Activated B cell treated with CpG ODN at 0.5 μM for 24 hours (primary cell): Measurements from ENCODE around the gene ACVR1B. TPM values are rescaled to one million over a fixed set of nuclear protein-coding genes. Genes with fewer than 3 reads are reported as not detected.

ENCODE experiments used
- ATAC-seq: fragments of 200-7000 bp; cut with Tn5 transposase; one replicate; pipeline ENCODE4 v1.10.0; 2021; ENCODE audit warnings: low read depth, mild to moderate bottlenecking, moderate library complexity
- CTCF ChIA-PET: fragments of 350-600 bp; sonication (Branson Sonifier 250); formaldehyde crosslinking; loops from one replicate; lab custom pipeline; 2021; ENCODE audit warnings: antibody characterized with exemption; lab: Charles Lee
- POLR2A ChIA-PET: fragments of 350-600 bp; sonication (Branson Sonifier 250); formaldehyde crosslinking; loops from one replicate; lab custom pipeline; 2021; ENCODE audit warnings: antibody characterized with exemption; lab: Charles Lee
- DNase-seq: peaks from one replicate; pipeline ENCODE4 v3.0.0; 2022
- H3K27ac Mint-ChIP-seq: one replicate; pipeline ENCODE4 v1.8.0; 2020; ENCODE audit warnings: mixed read lengths
- H3K27me3 Mint-ChIP-seq: one replicate; pipeline ENCODE4 v1.8.0; 2021; ENCODE audit warnings: mixed read lengths
- H3K36me3 Mint-ChIP-seq: one replicate; pipeline ENCODE4 v1.8.0; 2021; ENCODE audit warnings: low read depth, mixed read lengths
- H3K4me1 Mint-ChIP-seq: one replicate; pipeline ENCODE4 v1.8.0; 2021; ENCODE audit warnings: mixed read lengths
- H3K4me3 Mint-ChIP-seq: one replicate; pipeline ENCODE4 v1.8.0; 2020; ENCODE audit warnings: mild to moderate bottlenecking, mixed read lengths
- H3K9me3 Mint-ChIP-seq: one replicate; pipeline ENCODE4 v1.8.0; 2020; ENCODE audit warnings: mixed read lengths
- CTCF ChIP-seq: fragments of 200-600 bp; IDR thresholded peaks from one replicate; pipeline ENCODE4 v1.8.0; 2022; ENCODE audit warnings: antibody characterized with exemption, mild to moderate bottlenecking
- intact Hi-C: fragments of 100-400 bp; cut with micrococcal nuclease; formaldehyde crosslinking; loops from one replicate; pipeline ENCODE4 v1.15.1; 2024
- total RNA-seq: library from RNA; stranded (reverse); gene quantifications from 2 replicates; pipeline ENCODE4 v1.2.3, GENCODE V29; 2022

Gene ACVR1B
- total RNA-seq, 1 donor from 2014 or later, result 10.0 TPM

GRCh38 chr12:51917746-51918453 is 33.6 kb upstream of the ACVR1B start:
- no peaks in the 10 kb centered on the region for H3K27me3 Mint-ChIP-seq
- no peak for TF ChIP-seq CTCF
- DNase-seq, result no peak
- no peak overlapping the region for H3K4me3 Mint-ChIP-seq
- no peak for ATAC-seq
- H3K4me1 Mint-ChIP-seq, result peaks cover 6% of the 10 kb centered on the region
- CTCF ChIA-PET, result no interaction called here
- H3K36me3 Mint-ChIP-seq, result no peaks in the 10 kb centered on the region
- H3K27ac Mint-ChIP-seq, result no peak overlapping the region
- H3K9me3 Mint-ChIP-seq, result no peaks in the 10 kb centered on the region
- intact Hi-C loops, result no loop called here
- POLR2A ChIA-PET, result no interaction called here

GRCh38 chr12:51920046-51920445 is 31.5 kb upstream of the ACVR1B start:
- Mint-ChIP-seq H3K4me3 (no peak overlapping the region), H3K27me3 (no peaks in the 10 kb centered on the region), H3K36me3 (no peaks in the 10 kb centered on the region), H3K27ac (no peak overlapping the region), H3K9me3 (no peaks in the 10 kb centered on the region), H3K4me1 (peaks cover 27% of the 10 kb centered on the region)
- ATAC-seq (no peak), DNase-seq (no peak)
- TF ChIP-seq CTCF, result no peak
- intact Hi-C loops, result loop anchor here (5.0 kb wide), 1 partner anchor 33 kb away; the partner anchor contains the start of gene ANKRD33
- POLR2A ChIA-PET, result no interaction called here
- CTCF ChIA-PET, result no interaction called here

- DNase-seq, result no peak
- H3K36me3 Mint-ChIP-seq, result no peaks in the 10 kb centered on the region
- no peak for TF ChIP-seq CTCF
- H3K27me3 Mint-ChIP-seq, result no peaks in the 10 kb centered on the region
- no peak overlapping the region for H3K27ac Mint-ChIP-seq
- intact Hi-C loops, result loop anchor here (5.0 kb wide), 1 partner anchor 34 kb away; the partner anchor contains the start of gene ANKRD33
- H3K4me3 Mint-ChIP-seq, result no peak overlapping the region
- POLR2A ChIA-PET, result no interaction called here
- CTCF ChIA-PET, result interaction anchor here (1.1 to 2.9 kb wide), 2 partner anchors 49 to 60 kb away, joined by 5 to 9 read pairs; no protein-coding TSS in a partner anchor
- no peak for ATAC-seq
- peaks cover 32% of the 10 kb centered on the region for H3K4me1 Mint-ChIP-seq
- H3K9me3 Mint-ChIP-seq, result no peaks in the 10 kb centered on the region
These were observed 30.3 kb upstream of the ACVR1B start for GRCh38 chr12:51921017-51921725.

GRCh38 chr12:51922146-51922545 is 29.4 kb upstream of the ACVR1B start:
- DNase-seq, result no peak
- ATAC-seq, result no peak
- H3K4me3 Mint-ChIP-seq, result no peak overlapping the region
- no peak for TF ChIP-seq CTCF
- no peaks in the 10 kb centered on the region for H3K36me3 Mint-ChIP-seq
- no peaks in the 10 kb centered on the region for H3K9me3 Mint-ChIP-seq
- H3K27ac Mint-ChIP-seq, result no peak overlapping the region
- intact Hi-C loops, result loop anchor here (5.0 kb wide), 1 partner anchor 35 kb away; the partner anchor contains the start of gene ANKRD33
- H3K4me1 Mint-ChIP-seq, result peaks cover 32% of the 10 kb centered on the region
- POLR2A ChIA-PET, result no interaction called here
- no peaks in the 10 kb centered on the region for H3K27me3 Mint-ChIP-seq
- CTCF ChIA-PET, result interaction anchor here (1.0 to 2.9 kb wide), 3 partner anchors 44 to 59 kb away, joined by 3 to 9 read pairs (median 5); no protein-coding TSS in a partner anchor
